GM21737 (cell line): ENCODE results near the gene ELANE.

Experiments
- ATAC-seq: cut with Tn5 transposase; IDR thresholded peaks from one replicate; pipeline ENCODE4 v1.9.1; 2021; ENCODE audit warnings: mild to moderate bottlenecking, moderate library complexity; ENCODE audit not compliant: unreplicated experiment

Gene ELANE

DNA sequence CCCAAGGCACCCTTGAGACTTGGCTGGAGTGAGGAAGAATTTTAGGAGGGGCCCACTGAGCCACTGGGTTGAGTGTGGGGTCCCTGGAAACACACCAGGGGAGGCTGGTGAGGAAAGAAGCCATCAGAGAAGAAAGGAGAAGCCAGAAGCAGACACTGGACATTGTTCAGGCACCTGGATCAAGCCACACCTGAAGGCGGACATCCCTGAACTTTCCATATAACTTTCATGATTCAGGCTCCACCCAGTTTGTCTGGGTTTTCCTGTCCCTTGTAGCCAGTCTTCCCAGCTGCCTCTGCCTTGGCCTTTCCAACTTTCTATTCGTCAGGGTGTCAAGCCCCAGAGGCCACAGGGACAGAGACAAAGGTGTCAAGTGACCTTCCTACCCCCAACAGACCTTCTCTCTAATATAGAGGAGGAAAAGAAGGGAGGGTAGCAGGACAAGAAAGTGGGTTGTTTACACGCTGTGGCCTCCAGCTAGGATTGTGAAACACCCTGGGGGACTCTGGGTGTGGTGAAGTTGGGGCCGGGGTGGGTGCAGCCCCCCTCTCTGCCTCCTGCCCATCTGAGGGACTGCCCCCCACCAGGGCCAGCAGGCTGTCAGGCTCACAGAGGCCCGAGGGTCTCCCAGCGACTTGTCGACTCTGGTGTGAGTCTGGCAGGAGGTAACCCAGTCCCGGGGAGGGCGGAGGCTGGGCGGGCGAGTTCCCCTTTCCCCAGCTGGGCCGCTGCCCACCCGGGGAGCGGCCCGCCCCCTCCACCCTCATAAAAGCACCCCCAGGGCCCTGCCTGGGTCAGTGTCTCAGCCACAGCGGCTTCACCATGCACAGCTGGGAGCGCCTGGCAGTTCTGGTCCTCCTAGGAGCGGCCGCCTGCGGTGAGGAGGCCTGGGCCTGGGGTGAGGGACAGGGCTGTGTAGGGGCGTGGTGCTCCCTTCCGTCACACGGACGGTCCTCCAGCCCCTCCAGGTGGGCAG is 7.1 kb downstream of the ELANE start, which contains the start of gene CFD:
Gene CFD, plus strand, starts transcription at position 797 of the 976 bp plus-strand sequence. Its CDS starts 26 bp downstream, at position 823.
- no peak for ATAC-seq

DNA sequence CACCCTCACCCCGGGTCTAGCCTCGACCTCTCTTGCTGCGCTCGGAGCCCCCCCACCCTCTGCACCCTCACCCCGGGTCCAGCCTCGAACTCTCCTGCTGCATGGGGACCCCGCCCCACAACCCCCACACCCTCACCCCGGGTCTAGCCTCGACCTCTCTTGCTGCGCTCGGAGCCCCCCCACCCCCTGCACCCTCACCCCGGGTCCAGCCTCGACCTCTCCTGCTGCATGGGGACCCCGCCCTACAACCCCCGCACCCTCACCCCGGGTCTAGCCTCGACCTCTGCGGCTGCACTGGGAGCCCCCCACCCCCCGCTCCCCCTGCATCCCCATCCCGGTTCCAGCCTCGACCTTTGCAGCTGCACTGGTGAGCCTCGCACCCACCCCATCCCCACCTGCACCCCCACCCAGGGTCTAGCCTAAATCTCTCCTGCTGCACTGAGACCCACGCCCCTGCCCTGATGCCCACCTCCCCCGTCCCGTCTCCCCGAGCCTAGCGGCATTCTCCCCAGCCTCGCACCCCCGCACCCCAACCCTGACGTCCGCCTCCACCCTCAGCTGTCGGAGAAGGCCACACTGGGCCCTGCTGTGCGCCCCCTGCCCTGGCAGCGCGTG is 9.1 kb downstream of the ELANE start:
- ATAC-seq: no peak

DNA sequence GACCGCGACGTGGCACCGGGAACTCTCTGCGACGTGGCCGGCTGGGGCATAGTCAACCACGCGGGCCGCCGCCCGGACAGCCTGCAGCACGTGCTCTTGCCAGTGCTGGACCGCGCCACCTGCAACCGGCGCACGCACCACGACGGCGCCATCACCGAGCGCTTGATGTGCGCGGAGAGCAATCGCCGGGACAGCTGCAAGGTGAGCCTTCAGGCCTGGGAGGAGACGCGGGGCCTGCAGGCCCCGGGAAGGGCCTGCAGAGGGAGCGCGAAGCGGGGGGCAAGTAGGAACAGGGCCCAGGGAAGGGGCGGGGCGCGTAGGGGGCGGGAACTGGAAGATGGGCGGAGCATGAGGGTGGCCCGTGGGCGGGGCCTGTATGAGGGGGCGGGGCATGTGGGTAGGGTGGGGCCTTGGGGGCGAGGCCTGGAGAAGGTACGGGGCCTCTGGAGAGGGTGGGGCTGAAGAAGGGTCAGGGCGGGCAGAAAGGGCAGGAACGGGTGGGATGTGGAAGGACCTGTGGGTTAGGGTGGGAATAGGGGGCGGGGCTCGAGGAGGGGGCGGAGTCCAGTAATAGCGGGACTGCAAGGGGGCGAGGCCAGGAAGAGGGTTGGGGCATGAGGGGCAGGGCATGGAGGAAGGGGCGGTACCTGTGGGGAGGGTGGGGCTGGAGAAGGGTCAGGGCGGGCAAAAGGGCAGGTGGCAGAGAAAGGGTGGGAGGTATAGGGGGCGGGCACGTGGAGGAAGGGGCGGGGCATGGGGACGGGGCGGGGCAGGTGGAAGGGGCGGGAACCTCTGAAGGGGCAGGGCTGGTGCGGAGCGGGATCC is 9.9 kb downstream of the ELANE start:
- no peak for ATAC-seq

DNA sequence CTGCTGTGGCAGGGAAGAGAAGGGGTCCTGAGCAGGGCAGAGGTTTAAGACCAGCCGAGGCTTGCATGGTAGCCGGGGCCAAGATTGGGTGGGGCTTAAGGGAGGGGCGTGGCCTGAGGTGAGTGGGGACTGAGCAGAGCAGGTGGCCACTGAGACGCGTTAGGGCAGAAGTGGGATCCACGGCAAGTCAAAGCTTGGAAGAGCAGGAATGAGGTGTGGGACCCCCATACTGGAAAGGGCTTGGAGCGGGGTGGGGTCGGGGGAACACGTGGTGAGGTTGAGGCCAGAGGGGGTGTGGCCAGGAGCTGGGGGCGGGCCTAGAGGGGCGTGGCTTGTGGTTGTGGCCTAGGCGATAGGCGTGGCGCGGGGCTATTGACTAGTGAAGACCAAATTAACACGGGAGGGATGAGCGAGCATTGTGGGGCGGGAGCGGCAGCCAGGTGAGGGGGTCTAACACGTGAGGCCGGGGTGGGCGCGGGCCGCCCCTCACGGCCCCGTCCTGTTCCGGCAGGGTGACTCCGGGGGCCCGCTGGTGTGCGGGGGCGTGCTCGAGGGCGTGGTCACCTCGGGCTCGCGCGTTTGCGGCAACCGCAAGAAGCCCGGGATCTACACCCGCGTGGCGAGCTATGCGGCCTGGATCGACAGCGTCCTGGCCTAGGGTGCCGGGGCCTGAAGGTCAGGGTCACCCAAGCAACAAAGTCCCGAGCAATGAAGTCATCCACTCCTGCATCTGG is 10.6 kb downstream of the ELANE start:
- no peak for ATAC-seq

GRCh38 chr19:863315-863620 is 11.2 kb downstream of the ELANE start:
- ATAC-seq: no peak

- no peak for ATAC-seq
These were observed 14.7 kb downstream of the ELANE start for GRCh38 chr19:866769-867300.

- ATAC-seq: no peak
These were observed 15.2 kb downstream of the ELANE start for GRCh38 chr19:867301-867793.

DNA sequence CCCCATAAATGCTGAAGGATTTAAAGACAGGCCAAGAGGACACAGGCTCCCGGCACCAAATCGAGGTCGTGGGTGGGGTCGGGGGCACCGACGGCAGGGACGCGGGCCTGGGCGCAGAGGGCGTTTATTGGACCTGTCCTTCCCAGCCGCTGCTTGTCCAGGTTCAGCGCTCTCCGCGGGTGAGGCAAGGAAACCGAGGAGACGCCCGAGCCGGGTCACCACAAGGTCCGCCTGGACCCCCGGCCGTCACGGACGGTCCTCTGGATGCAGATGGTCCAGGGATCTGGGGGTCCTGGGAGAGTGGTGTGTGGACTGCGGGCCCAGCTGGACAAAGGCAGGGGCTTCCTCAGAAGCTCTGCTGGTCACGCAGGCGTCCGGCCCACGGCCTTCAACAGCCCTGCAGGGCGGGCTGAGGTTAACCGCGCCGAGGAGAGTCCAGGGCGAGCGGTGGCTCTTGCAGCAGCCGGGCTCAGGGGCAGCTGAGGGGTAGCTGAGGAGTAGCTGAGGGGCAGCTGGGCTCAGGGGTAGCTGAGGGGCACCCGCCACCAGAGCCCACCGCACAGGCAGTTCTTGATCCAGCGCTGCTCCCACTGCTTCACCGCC is 15.9 kb downstream of the ELANE start:
- no peak for ATAC-seq

DNA sequence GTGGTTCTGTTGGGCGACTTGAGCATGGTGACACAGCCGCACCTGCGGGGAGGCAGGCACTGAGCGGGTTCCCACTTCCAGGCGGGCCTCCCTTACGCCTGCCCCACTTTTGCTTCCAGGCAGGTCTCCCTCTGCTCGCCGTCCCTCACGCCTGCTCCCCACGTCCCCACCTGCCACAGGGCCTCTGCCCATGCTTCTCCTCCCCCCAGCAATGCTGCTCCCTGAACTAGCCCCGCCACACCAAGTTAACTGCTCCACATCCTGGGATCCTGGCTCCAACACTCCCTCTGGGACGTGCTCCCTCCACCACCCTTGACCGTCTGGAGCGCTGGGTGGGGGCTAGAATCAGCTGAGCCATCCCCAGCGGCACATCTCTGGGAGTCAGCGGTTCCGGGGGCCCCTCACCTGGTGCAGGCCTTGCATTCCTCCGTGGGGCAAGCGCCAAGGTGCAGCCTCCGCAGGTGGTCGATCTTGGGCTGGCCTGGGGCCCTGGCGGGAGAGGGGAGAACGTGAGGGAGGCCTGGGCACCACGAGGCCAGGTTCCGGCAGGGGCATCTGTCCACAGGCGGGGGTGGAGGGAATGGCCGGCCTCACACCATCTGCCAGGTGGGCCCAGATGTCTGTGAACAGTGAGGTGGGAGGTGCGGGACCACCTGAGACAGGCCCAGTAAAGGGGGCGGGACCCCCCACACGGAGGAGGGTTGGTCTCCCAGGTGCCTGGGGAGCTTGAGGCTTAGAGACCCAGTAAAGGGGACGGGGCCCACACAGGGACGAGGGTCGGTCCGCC is 16.5 kb downstream of the ELANE start:
- no peak for ATAC-seq

- ATAC-seq: no peak
These were observed 17.4 kb downstream of the ELANE start for GRCh38 chr19:869245-870177.

DNA sequence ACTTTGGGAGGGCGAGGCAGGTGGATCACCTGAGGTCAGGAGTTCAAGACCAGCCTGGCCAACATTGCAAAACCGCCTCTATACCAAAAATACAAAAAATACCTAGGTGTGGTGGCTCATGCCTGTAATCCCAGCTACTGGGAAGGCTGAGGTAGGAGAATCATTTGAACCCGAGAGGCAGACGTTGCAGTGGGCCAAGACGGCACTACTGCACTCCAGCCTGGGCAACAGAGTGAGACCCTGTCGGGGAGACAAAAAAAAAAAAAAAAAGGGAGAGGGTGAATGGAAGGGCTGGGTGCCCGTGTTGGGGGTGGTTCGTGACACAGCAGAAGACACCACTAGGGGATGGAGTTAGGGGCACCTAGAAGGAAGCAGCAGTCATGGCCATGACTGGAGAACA is 18.2 kb downstream of the ELANE start:
- no peak for ATAC-seq

GRCh38 chr19:870963-871401 is 18.9 kb downstream of the ELANE start:
- no peak for ATAC-seq

DNA sequence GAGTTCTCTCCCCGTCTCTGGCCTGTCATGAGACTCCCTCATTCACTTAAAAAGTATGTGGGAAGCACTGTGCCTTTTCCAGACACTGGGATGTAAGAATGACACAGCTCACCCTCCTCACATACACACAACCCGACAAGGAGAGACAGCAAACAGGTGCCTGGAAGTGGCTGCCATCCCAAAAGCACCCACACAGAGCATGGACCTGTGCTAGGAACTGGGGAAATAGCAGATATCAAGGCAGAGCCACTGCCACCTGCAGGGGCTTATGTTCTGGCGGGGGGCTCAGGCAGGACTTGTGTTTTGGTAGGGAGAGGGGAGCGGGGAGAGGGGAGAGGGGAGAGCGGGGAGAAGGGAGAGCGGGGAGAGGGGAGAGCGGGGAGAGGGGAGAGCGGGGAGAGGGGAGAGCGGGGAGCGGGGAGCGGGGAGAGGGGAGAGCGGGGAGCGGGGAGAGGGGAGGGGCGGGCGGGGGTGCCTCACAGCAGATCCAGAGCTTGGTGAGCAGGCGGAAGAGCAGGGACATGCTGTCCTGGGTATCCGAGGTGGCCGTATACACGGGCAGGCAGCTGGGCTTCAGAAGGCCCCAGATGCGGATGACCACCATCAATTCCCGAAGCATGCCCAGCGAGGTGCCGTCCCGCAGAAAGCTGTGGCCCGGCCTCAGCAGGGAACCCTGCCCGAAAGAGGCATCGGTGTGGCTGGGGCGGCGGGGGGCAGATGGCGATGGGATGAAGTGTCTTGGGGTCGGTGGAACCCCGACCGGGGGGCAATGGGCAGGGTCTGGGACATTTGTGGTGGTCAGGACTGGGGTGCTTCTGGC is 19.6 kb downstream of the ELANE start:
- ATAC-seq: no peak

- ATAC-seq: no peak
These were observed 20.3 kb downstream of the ELANE start for GRCh38 chr19:872266-872951.

- no peak for ATAC-seq
These were observed 21.0 kb downstream of the ELANE start for GRCh38 chr19:873084-873483.

DNA sequence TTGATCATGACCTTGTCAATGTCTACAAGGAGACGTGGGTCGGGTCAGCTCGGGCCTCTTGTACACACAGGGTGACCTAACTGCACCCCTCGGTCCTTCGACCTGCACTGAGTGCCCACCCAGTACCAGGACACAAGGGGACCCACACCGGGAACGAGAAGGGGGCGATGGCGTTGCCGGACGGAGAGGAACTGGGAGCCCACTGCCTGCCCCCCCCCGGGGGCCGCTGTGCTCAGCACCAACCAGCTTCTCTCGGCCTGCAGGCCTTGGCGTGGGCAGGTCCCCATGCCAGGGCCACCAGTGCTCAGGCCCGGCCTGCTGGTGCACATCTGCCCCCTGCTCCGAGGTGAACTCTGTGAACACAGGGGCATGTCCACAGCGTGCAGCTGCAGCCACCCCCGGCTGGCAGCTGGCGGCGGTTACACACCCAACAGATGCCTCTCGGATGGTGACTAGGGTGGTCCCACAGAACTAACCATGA is 21.5 kb downstream of the ELANE start:
- no peak for ATAC-seq
